Astrocyte (in vitro differentiated cells and primary cell): ENCODE measurements around the gene HTR1D. TPM values are rescaled to one million over a fixed set of nuclear protein-coding genes. Genes with fewer than 3 reads are reported as not detected.

Experiments used
- DNase-seq: peaks from one replicate; pipeline ENCODE4 v3.0.0-alpha.2; 2010; ENCODE audit warnings: low read depth
- FAIRE-seq: peaks from 2 replicates; lab custom pipeline; 2011; peaks lifted over from hg19 to GRCh38; lab: Jason Lieb, UNC
- H2AFZ ChIP-seq: 2 replicates; pipeline ENCODE4 v1.6.0; 2012; ENCODE audit warnings: low read depth, low read length, inconsistent platforms
- H3K27ac ChIP-seq: 2 replicates; pipeline ENCODE4 v1.5.1; 2011; ENCODE audit warnings: low read depth, low read length, inconsistent platforms
- H3K27me3 ChIP-seq: 2 replicates; pipeline ENCODE4 v1.6.0; 2011; ENCODE audit warnings: low read length, inconsistent platforms; ENCODE audit not compliant: insufficient read depth
- H3K36me3 ChIP-seq: 2 replicates; pipeline ENCODE4 v1.5.1; 2011; ENCODE audit warnings: low read length, inconsistent platforms; ENCODE audit not compliant: insufficient read depth
- H3K4me1 ChIP-seq: 2 replicates; pipeline ENCODE4 v1.5.1; 2011; ENCODE audit warnings: low read length, inconsistent platforms; ENCODE audit not compliant: insufficient read depth
- H3K4me2 ChIP-seq: 2 replicates; pipeline ENCODE4 v1.6.0; 2012; ENCODE audit warnings: low read length, inconsistent platforms
- H3K4me3 ChIP-seq: 2 replicates; pipeline ENCODE4 v1.5.1; 2011; ENCODE audit warnings: low read depth, mild to moderate bottlenecking, low read length, inconsistent platforms; ENCODE audit not compliant: insufficient read depth
- H3K79me2 ChIP-seq: 2 replicates; pipeline ENCODE4 v1.6.0; 2012; ENCODE audit warnings: mild to moderate bottlenecking, low read length, inconsistent platforms; ENCODE audit not compliant: insufficient read depth
- H3K9ac ChIP-seq: 2 replicates; pipeline ENCODE4 v1.6.0; 2012; ENCODE audit warnings: mild to moderate bottlenecking, low read length, inconsistent platforms
- H3K9me3 ChIP-seq: 2 replicates; pipeline ENCODE4 v1.5.1; 2012; ENCODE audit warnings: low read depth, mild to moderate bottlenecking, low read length, inconsistent platforms; ENCODE audit not compliant: insufficient read depth
- H4K20me1 ChIP-seq: 2 replicates; pipeline ENCODE4 v1.6.0; 2012; ENCODE audit warnings: low read length, inconsistent platforms; ENCODE audit not compliant: insufficient read depth
- H3K27ac Mint-ChIP-seq: one replicate; pipeline ENCODE4 v1.8.0; 2021; ENCODE audit warnings: mild to moderate bottlenecking, mixed read lengths; ENCODE audit not compliant: unreplicated experiment
- H3K27me3 Mint-ChIP-seq: one replicate; pipeline ENCODE4 v1.8.0; 2021; ENCODE audit warnings: low read depth, mixed read lengths; ENCODE audit not compliant: unreplicated experiment
- H3K36me3 Mint-ChIP-seq: one replicate; pipeline ENCODE4 v1.8.0; 2021; ENCODE audit warnings: low read depth, mixed read lengths; ENCODE audit not compliant: unreplicated experiment
- H3K4me1 Mint-ChIP-seq: one replicate; pipeline ENCODE4 v1.8.0; 2021; ENCODE audit warnings: low read depth, mixed read lengths; ENCODE audit not compliant: unreplicated experiment
- H3K4me3 Mint-ChIP-seq: one replicate; pipeline ENCODE4 v1.8.0; 2021; ENCODE audit warnings: mild to moderate bottlenecking, moderate library complexity, mixed read lengths; ENCODE audit not compliant: unreplicated experiment
- H3K9me3 Mint-ChIP-seq: one replicate; pipeline ENCODE4 v1.8.0; 2021; ENCODE audit warnings: mild to moderate bottlenecking, mixed read lengths; ENCODE audit not compliant: unreplicated experiment
- EZH2 ChIP-seq: IDR thresholded peaks from 2 replicates; pipeline ENCODE4 v1.6.1; 2012; ENCODE audit warnings: mild to moderate bottlenecking, low read length, inconsistent platforms; ENCODE audit not compliant: insufficient read depth
- total RNA-seq: library from RNA; stranded (reverse); gene quantifications from 2 replicates; pipeline ENCODE4 v1.2.1, GENCODE V29; 2021
- TF ChIP-seq, protein P1 (sequence below): IDR thresholded peaks from 2 replicates; pipeline ENCODE4 v1.5.1; 2011; ENCODE audit warnings: low read depth, mild to moderate bottlenecking, inconsistent platforms, low read length, moderate library complexity; ENCODE audit not compliant: insufficient read depth

HTR1D gene
- total RNA-seq, 1 donor from 2014 or later = 3.3 TPM

DNA sequence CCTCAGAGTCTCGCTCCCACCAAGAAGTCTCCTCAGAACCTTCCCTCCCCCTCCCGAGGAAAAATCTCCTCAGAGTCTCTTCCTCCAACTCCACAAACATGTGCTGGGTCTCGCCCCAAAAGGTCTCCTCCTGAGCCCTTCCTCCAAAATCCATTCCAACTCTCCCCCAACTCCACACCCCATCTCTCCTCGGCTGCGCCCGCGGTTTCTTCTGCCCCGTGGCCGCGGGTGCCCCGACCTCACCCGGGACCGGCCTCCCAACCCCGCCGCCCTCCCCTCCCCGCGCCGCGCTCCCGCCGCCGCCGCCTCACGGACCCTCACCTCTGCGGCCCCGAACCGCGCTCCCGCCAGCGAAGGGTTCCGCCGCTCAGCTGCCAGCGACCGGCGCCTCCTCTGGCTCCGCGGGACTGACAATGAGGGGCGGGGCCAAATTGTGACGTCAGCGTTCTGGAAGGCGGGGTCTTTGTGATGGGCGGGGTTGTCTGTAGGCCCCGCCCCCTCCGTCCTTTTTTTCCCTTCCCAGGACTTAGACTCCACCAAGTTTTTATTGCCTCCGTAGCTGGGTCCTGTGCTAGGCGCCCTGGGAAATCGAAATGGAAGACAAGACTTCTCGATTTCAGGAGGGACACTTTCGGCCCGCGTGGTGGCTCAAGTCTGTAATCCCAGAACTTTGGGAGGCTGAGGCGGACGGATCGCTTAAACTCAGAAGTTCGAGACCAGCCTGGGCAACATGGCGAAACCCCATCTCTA is 48.7 kb downstream of the HTR1D start, which contains the start of gene LUZP1:
TSS of gene LUZP1 (minus strand) at position 412 of the 750 bp plus-strand sequence.
- no peak for FAIRE-seq
- H3K4me1 Mint-ChIP-seq = peaks cover 24% of the 10 kb centered on the region

DNA sequence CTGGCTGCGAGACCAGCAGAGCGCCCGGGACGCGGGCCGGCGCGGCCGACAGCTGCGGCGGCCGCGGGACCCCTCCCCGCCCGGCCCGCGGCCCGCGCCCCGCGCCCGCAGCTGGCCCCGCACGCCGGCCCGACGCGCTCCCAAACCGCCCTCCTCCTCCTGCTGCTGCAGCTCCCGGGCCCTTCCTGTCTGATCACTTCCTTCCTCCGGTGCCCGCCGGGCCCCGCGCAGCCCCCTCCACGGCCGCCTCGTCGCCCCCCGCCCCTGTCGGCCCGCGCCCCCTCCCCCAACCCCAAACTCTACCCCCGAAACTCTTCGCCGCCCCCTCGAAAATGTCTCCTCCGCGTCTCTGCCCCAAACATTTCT is 49.2 kb downstream of the HTR1D start:
- Histone ChIP-seq H3K9ac (peak overlapping the region; percentile 100), H3K27me3 (no peaks in the 10 kb centered on the region), H3K36me3 (peaks cover 3% of the 10 kb centered on the region), H3K4me1 (peaks cover 28% of the 10 kb centered on the region), H3K79me2 (peaks cover 50% of the 10 kb centered on the region), H3K27ac (peak overlapping the region; percentile 96), H4K20me1 (peaks cover 49% of the 10 kb centered on the region), H3K4me3 (peak overlapping the region; percentile 87), H3K4me2 (peak overlapping the region; percentile 98), H3K9me3 (no peaks in the 10 kb centered on the region), H2AFZ (no peak overlapping the region)
- FAIRE-seq = no peak
- Mint-ChIP-seq H3K9me3 (no peaks in the 10 kb centered on the region), H3K4me3 (peak overlapping the region; percentile 99), H3K27ac (peak overlapping the region; percentile 99), H3K27me3 (no peaks in the 10 kb centered on the region), H3K4me1 (peaks cover 25% of the 10 kb centered on the region), H3K36me3 (peaks cover 2% of the 10 kb centered on the region)
- DNase-seq = no peak
- TF ChIP-seq, protein P1, sequence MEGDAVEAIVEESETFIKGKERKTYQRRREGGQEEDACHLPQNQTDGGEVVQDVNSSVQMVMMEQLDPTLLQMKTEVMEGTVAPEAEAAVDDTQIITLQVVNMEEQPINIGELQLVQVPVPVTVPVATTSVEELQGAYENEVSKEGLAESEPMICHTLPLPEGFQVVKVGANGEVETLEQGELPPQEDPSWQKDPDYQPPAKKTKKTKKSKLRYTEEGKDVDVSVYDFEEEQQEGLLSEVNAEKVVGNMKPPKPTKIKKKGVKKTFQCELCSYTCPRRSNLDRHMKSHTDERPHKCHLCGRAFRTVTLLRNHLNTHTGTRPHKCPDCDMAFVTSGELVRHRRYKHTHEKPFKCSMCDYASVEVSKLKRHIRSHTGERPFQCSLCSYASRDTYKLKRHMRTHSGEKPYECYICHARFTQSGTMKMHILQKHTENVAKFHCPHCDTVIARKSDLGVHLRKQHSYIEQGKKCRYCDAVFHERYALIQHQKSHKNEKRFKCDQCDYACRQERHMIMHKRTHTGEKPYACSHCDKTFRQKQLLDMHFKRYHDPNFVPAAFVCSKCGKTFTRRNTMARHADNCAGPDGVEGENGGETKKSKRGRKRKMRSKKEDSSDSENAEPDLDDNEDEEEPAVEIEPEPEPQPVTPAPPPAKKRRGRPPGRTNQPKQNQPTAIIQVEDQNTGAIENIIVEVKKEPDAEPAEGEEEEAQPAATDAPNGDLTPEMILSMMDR = no peak
- TF ChIP-seq EZH2 = no peak

More for the DNA sequence above, 48.7 kb downstream of the HTR1D start, which contains the start of gene LUZP1:
- Histone ChIP-seq H3K79me2 (peaks cover 45% of the 10 kb centered on the region), H3K27ac (peak within 1 kb of the TSS; percentile 96), H4K20me1 (peaks cover 43% of the 10 kb centered on the region), H3K9ac (peak within 1 kb of the TSS; percentile 100), H3K4me2 (peak within 1 kb of the TSS; percentile 98), H3K36me3 (peaks cover 2% of the 10 kb centered on the region), H3K9me3 (no peaks in the 10 kb centered on the region), H3K27me3 (no peaks in the 10 kb centered on the region), H3K4me1 (peaks cover 28% of the 10 kb centered on the region), H2AFZ (peak within 1 kb of the TSS; percentile 29), H3K4me3 (peak within 1 kb of the TSS; percentile 87)
- peak; percentile 52 for DNase-seq
- H3K4me3 Mint-ChIP-seq = peak within 1 kb of the TSS; percentile 99
- no peaks in the 10 kb centered on the region for H3K9me3 Mint-ChIP-seq
- peak within 1 kb of the TSS; percentile 99 for H3K27ac Mint-ChIP-seq
- H3K27me3 Mint-ChIP-seq = no peaks in the 10 kb centered on the region
- peaks cover 2% of the 10 kb centered on the region for H3K36me3 Mint-ChIP-seq
- TF ChIP-seq, protein P1 = no peak
